ENCODE results near the gene TRAPPC2L. TPM values are rescaled to one million over a fixed set of nuclear protein-coding genes. Genes with fewer than 3 reads are reported as not detected.

The TRAPPC2L gene
- total and polyA plus RNA-seq, 2 of the 13 experiments (the other 11 are each of a cell fraction or from before 2014, with no cell fraction given) = 96.3 to 107 TPM

DNA sequence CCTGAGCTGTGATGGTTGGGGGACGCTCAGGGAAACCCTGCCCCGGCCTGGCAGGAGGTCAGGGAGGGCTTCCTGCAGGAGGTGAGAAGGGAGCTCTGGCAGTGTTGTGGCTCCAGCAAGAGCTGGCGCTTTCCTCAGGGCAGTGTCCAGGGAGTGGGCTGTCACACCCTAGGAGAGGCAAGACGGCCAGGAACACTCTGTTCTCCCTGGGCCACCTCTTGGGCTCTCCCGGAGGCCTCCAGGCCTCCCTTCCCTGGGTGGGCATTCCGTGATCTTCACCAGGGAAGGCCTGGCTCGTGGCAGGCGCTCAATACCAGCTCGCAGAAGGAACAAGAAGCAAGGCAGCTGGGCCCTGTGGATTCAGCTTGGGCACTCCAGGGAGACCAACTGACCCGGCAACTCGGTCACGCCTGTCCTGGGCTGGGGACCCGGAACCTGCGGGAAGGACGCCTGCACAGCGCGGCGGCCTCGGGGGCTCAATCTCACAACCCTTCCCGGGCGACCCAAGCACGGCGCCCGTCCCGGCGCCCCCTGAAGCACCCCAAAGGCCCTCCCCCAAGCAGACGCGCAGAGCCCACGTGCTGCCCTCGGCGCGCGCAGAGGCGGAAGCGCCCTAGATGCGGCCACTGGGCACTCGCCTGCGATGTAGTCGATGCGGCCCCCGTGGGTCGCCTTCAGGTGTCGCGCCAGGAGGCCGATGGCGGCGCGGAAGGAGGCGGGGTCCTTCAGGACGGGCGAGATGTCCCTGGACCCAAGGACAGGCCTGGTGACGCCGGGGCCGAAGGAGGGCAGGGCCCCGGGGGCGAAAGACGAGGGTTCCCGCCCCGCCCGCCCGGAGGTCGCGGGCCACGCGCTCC lies 45.8 kb upstream of the TRAPPC2L start (continued):
- TF ChIP-seq, protein P1, sequence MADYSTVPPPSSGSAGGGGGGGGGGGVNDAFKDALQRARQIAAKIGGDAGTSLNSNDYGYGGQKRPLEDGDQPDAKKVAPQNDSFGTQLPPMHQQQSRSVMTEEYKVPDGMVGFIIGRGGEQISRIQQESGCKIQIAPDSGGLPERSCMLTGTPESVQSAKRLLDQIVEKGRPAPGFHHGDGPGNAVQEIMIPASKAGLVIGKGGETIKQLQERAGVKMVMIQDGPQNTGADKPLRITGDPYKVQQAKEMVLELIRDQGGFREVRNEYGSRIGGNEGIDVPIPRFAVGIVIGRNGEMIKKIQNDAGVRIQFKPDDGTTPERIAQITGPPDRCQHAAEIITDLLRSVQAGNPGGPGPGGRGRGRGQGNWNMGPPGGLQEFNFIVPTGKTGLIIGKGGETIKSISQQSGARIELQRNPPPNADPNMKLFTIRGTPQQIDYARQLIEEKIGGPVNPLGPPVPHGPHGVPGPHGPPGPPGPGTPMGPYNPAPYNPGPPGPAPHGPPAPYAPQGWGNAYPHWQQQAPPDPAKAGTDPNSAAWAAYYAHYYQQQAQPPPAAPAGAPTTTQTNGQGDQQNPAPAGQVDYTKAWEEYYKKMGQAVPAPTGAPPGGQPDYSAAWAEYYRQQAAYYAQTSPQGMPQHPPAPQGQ (CRISPR knock-in tag; IDR thresholded peaks at IDR 0.05; ENCODE audit: borderline replicate concordance) = no peak
- TF ChIP-seq ZNF570 (CRISPR knock-in tag; IDR thresholded peaks at IDR 0.05; ENCODE audit: borderline replicate concordance) = no peak
- TF ChIP-seq SMARCE1 (IDR thresholded peaks at IDR 0.05; ENCODE audit: borderline replicate concordance) = no peak
- TF ChIP-seq, protein P2, sequence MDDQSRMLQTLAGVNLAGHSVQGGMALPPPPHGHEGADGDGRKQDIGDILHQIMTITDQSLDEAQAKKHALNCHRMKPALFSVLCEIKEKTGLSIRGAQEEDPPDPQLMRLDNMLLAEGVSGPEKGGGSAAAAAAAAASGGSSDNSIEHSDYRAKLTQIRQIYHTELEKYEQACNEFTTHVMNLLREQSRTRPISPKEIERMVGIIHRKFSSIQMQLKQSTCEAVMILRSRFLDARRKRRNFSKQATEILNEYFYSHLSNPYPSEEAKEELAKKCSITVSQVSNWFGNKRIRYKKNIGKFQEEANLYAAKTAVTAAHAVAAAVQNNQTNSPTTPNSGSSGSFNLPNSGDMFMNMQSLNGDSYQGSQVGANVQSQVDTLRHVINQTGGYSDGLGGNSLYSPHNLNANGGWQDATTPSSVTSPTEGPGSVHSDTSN (CRISPR knock-in tag; IDR thresholded peaks at IDR 0.05; ENCODE audit: borderline replicate concordance) = no peak
- TF ChIP-seq, protein P3, sequence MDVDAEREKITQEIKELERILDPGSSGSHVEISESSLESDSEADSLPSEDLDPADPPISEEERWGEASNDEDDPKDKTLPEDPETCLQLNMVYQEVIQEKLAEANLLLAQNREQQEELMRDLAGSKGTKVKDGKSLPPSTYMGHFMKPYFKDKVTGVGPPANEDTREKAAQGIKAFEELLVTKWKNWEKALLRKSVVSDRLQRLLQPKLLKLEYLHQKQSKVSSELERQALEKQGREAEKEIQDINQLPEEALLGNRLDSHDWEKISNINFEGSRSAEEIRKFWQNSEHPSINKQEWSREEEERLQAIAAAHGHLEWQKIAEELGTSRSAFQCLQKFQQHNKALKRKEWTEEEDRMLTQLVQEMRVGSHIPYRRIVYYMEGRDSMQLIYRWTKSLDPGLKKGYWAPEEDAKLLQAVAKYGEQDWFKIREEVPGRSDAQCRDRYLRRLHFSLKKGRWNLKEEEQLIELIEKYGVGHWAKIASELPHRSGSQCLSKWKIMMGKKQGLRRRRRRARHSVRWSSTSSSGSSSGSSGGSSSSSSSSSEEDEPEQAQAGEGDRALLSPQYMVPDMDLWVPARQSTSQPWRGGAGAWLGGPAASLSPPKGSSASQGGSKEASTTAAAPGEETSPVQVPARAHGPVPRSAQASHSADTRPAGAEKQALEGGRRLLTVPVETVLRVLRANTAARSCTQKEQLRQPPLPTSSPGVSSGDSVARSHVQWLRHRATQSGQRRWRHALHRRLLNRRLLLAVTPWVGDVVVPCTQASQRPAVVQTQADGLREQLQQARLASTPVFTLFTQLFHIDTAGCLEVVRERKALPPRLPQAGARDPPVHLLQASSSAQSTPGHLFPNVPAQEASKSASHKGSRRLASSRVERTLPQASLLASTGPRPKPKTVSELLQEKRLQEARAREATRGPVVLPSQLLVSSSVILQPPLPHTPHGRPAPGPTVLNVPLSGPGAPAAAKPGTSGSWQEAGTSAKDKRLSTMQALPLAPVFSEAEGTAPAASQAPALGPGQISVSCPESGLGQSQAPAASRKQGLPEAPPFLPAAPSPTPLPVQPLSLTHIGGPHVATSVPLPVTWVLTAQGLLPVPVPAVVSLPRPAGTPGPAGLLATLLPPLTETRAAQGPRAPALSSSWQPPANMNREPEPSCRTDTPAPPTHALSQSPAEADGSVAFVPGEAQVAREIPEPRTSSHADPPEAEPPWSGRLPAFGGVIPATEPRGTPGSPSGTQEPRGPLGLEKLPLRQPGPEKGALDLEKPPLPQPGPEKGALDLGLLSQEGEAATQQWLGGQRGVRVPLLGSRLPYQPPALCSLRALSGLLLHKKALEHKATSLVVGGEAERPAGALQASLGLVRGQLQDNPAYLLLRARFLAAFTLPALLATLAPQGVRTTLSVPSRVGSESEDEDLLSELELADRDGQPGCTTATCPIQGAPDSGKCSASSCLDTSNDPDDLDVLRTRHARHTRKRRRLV (CRISPR knock-in tag; IDR thresholded peaks at IDR 0.05) = peak; percentile 45; the same call in 1 of the 2 replicates
- TF ChIP-seq ZNF17 (CRISPR knock-in tag; IDR thresholded peaks at IDR 0.05) = peak; percentile 96
- no peak for TF ChIP-seq SNAPC2 (CRISPR knock-in tag; IDR thresholded peaks at IDR 0.05)
- no peak for TF ChIP-seq MBD4 (IDR thresholded peaks at IDR 0.05; ENCODE audit: borderline replicate concordance, low read length)
- no peak; the same call in 1 of the 2 replicates for TF ChIP-seq CREM (IDR thresholded peaks at IDR 0.05)
- TF ChIP-seq CREM (CRISPR knock-in tag; IDR thresholded peaks at IDR 0.05) = no peak
- TF ChIP-seq, protein P4, sequence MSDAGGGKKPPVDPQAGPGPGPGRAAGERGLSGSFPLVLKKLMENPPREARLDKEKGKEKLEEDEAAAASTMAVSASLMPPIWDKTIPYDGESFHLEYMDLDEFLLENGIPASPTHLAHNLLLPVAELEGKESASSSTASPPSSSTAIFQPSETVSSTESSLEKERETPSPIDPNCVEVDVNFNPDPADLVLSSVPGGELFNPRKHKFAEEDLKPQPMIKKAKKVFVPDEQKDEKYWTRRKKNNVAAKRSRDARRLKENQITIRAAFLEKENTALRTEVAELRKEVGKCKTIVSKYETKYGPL (CRISPR knock-in tag; IDR thresholded peaks at IDR 0.05) = no peak; the same call in 1 of the 2 replicates
- TF ChIP-seq HMGA1 (CRISPR knock-in tag; conservative IDR thresholded peaks at IDR 0.05) = no peak
- peak; percentile 67; the same call in 1 of the 2 replicates for TF ChIP-seq ETV6 (CRISPR knock-in tag; conservative IDR thresholded peaks at IDR 0.05)
- TF ChIP-seq, protein P5, sequence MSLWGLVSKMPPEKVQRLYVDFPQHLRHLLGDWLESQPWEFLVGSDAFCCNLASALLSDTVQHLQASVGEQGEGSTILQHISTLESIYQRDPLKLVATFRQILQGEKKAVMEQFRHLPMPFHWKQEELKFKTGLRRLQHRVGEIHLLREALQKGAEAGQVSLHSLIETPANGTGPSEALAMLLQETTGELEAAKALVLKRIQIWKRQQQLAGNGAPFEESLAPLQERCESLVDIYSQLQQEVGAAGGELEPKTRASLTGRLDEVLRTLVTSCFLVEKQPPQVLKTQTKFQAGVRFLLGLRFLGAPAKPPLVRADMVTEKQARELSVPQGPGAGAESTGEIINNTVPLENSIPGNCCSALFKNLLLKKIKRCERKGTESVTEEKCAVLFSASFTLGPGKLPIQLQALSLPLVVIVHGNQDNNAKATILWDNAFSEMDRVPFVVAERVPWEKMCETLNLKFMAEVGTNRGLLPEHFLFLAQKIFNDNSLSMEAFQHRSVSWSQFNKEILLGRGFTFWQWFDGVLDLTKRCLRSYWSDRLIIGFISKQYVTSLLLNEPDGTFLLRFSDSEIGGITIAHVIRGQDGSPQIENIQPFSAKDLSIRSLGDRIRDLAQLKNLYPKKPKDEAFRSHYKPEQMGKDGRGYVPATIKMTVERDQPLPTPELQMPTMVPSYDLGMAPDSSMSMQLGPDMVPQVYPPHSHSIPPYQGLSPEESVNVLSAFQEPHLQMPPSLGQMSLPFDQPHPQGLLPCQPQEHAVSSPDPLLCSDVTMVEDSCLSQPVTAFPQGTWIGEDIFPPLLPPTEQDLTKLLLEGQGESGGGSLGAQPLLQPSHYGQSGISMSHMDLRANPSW (CRISPR knock-in tag; IDR thresholded peaks at IDR 0.05; ENCODE audit: borderline replicate concordance) = no peak
- TF ChIP-seq KAT8 (CRISPR knock-in tag; IDR thresholded peaks at IDR 0.05) = peak; percentile 87
- 0 out of 2 replicates have a peak, but pooled peaks have one; percentile 9 for TF ChIP-seq KDM2A (CRISPR knock-in tag; IDR thresholded peaks at IDR 0.05; ENCODE audit: borderline replicate concordance, low read depth)
- no peak; the same call in 1 of the 2 replicates for TF ChIP-seq MATR3 (CRISPR knock-in tag; IDR thresholded peaks at IDR 0.05)

Data from HepG2 (cell line).